ENCODE results near the gene SLC5A1.

DNA sequence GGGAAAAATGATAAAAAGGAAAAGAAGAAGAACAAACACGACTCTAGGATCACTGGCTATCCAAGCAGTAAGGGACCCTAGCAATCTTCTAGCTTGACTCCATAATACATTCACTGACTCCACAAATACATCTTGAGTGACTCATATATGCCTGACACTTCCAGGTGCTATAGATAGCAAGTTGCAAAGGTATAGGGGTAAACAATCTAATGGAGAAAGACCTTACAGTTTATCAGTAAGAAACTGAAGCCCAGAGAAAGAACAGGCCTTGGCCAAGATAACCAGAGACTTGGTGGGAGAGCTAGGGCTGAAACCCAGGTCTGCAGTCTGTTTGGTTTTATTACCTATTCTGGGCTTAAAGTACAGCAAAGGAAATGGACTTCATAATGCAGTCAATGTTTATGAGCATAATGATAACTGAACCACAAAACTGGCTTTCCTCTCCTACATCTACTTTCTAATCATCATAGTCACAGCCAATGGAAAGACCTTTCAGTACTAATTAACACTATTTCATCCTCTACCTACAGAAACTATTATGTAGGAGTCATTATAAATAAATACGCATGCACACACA, 19.7 kb upstream of the SLC5A1 start:
- TF ChIP-seq, protein P1, sequence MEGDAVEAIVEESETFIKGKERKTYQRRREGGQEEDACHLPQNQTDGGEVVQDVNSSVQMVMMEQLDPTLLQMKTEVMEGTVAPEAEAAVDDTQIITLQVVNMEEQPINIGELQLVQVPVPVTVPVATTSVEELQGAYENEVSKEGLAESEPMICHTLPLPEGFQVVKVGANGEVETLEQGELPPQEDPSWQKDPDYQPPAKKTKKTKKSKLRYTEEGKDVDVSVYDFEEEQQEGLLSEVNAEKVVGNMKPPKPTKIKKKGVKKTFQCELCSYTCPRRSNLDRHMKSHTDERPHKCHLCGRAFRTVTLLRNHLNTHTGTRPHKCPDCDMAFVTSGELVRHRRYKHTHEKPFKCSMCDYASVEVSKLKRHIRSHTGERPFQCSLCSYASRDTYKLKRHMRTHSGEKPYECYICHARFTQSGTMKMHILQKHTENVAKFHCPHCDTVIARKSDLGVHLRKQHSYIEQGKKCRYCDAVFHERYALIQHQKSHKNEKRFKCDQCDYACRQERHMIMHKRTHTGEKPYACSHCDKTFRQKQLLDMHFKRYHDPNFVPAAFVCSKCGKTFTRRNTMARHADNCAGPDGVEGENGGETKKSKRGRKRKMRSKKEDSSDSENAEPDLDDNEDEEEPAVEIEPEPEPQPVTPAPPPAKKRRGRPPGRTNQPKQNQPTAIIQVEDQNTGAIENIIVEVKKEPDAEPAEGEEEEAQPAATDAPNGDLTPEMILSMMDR (IDR thresholded peaks at IDR 0.05): no peak
- no peak for TF ChIP-seq POLR2AphosphoS5 (IDR thresholded peaks at IDR 0.05; ENCODE audit: low read depth, low read length)
